Stimulated activated naive CD8-positive, alpha-beta T cell treated with anti-CD3 and anti-CD28 coated beads, Interleukin-15, Interleukin-2, amounts not matched to agents 100 U/mL and 50 U/mL, for 24 hours (primary cell): ENCODE measurements around the gene FAAP20.
"Not testable (repeated sequence)": the region's sequence is repeated elsewhere in the genome, so short reads cannot be mapped to it uniquely, and the experiment has no call there.

Experiments used
- ATAC-seq: fragments of 150-1000 bp; cut with Tn5 transposase; one replicate; pipeline ENCODE4 v1.10.0; 2021
- DNase-seq: peaks from one replicate; pipeline ENCODE4 v3.0.0; 2021

FAAP20 gene

DNA sequence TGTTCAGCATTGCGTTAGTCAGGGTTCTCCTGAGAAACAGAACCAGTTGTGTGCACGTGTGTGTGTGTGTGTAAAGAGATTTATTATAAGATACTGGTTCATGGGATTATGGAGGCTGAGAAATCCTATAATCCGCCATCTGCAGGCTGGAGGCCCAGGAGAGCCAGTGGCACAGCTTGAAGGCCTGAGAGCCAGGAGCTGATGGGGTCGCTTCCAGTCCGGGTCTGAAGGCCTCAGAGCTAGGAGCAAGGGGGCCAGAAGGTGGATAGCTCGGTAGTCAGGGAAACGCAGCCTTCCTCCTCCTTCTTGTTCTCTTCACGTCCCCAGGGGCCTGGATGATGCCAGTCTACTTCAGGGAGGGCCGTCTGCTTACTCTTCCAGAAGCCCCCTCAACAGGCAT is 37.7 kb downstream of the FAAP20 start:
- ATAC-seq = no peak
- DNase-seq = no peak

DNA sequence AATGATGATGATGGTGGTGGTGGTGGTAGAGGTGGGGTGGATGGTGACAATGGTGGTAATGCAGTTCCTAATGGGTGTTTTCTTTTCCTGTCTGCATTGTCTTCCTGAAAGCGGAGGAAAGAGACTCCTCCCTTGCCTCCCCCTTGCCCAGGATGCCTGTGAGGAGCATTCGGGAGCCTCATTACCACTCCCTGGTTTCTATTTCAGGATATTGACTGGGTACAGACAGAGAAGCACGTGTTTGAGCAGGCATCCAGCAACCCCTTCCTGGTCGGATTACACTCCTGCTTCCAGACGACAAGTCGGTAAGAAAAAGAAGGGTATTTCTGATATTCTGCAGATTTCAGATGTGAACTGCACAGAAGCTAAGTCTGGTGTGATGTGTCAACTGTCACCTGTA is 38.8 kb downstream of the FAAP20 start:
- DNase-seq = no peak
- ATAC-seq = no peak

DNA sequence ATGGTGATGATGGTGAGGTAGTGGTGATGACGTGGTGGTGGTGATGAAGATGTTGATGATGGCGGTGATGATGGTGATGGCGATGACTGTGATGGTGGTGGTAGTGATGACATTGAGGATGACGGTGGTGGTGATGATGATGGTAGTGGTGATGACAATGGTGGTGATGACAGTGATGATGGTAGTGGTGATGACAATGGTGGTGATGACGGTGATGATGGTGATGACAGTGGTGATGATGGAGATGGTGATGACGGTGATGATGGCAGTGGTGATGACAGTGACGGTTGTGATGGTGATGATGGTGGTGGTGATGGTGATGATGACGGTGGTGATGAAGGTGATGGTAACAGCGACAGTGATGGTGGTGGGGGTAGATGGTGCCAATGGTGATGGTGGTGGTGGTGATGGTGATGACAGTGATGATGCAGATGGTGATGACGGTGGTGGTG is 39.4 kb downstream of the FAAP20 start:
- DNase-seq (no peak), ATAC-seq (no peak)

DNA sequence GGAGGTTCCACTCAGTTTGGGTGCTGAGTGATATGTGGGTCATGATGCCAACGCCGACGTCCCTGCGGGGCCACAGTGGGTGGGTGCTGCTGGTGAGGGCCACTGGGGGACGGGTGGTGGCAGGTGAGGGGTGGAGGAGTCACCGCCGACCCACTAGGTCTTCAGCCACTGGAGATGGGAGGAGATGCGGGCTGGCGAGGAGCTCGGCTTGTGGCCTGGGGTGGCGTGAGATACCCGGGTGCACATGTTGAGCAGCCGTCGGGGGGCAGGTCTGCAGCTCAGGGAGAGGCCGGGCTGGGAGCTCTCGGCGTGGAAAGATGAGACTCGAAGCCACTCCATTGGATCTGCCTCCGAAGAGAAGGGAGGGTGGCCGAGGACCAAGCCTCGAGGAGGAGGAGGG is 40.5 kb downstream of the FAAP20 start:
- ATAC-seq = no peak
- no peak for DNase-seq

DNA sequence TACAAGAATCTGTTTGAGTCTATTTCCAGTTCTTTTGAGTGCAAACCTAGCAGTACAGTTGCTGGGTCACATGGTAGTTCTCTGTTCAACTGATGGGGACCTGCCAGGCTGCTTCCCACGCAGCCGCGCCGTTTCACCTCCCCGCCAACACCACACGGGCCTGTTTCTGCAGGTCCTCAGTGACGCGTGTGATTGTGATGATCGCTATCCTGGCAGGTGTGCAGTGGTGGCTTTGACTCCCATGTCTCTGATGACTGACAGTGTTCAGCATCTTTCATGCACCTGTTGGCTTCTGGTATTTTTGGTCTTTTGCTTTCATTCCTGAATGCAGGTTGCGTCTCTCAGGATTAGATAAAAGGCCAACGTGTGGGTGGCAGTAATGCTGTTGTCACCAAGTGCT is 41.6 kb downstream of the FAAP20 start:
- ATAC-seq = peak; percentile 19
- DNase-seq = no peak

DNA sequence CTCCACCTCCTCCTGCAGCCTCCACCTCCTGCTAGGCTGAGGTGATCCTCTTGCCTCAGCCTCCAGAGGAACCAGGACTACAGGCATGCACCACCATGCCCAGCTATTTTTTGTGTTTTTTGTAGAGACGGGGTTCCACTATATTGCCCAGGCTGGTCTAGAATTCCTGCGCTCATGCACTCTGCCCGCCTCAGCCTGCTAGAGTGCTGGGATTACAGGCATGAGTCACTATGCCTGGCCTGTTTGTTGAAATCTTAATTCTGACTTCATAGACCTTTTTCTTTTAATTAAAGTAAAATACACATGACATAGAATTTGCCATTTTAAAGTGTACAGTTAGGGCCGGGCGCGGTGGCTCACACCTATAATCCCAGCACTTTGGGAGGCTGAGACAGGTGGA is 42.7 kb downstream of the FAAP20 start:
- DNase-seq (no peak), ATAC-seq (no peak)

DNA sequence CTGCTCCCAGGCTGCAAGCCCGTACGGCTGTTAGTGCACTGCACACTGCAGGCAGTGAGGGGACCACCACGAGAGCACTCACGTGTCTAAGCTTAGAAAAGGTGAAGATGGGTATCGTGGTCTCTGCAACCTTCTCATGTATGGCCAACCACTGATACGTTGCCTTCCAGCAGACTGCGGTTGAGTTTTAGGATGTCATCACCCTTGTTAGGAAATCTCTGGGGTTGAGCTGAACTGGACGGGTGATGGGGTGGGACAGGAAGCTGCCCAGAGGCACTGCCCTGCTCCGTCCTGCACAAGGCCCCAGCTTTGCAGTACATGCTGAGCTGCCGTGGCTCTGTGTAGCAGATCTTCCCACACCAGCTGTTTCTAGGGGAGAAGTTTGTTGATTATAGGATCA is 43.3 kb downstream of the FAAP20 start:
- DNase-seq (no peak), ATAC-seq (no peak)

DNA sequence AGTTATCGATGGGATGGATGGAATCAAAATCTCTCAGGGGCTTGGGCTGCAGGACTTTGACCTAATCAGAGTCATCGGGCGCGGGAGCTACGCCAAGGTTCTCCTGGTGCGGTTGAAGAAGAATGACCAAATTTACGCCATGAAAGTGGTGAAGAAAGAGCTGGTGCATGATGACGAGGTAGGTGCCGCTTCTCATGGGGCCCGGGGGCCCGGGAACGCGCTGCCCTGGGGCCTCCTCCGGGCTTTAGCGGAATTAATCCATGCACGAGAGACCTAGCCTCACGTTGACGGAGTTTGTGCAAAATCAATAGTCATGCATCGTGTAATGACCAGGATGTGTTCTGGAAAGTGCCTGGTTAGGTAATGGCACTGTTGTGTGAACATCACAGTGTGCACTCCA is 43.8 kb downstream of the FAAP20 start:
- no peak for ATAC-seq

DNA sequence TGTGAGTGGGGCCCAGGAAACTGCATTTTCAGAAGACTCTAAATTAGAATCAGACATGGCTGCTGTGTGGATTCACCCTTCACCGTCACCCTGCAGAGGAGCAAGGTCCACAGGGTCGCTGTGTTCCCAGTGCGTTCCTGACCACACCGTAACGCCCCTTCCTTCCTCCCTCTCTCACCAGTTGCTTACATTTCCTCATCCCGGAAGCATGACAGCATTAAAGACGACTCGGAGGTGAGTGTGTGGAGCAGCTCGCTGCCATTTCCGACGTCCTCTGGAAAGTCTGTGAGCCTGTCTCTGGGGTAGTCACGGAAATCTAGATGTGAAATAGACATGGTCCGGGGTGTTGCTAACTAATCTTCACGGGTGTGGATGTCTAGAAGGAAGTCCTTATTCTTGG is 45.9 kb downstream of the FAAP20 start:
- peak; percentile 38 for DNase-seq
- ATAC-seq = peak; percentile 68

More for the DNA sequence above, 43.8 kb downstream of the FAAP20 start:
- DNase-seq = no peak

DNA sequence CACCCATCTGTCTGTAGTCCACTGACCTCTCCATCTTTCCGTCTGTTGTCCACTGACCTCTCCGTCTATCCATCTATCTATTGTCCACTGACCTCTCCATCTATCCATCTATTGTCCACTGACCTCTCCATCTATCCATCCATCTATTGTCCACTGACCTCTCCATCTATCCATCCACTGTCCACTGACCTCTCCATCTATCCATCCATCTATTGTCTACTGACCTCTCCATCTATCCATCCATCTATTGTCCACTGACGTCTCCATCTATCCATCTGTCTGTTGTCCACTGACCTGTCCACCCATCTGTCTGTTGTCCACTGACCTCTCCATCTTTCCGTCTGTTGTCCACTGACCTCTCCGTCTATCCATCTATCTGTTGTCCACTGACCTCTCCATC is 46.7 kb downstream of the FAAP20 start:
- DNase-seq, ATAC-seq: not testable (repeated sequence)

DNA sequence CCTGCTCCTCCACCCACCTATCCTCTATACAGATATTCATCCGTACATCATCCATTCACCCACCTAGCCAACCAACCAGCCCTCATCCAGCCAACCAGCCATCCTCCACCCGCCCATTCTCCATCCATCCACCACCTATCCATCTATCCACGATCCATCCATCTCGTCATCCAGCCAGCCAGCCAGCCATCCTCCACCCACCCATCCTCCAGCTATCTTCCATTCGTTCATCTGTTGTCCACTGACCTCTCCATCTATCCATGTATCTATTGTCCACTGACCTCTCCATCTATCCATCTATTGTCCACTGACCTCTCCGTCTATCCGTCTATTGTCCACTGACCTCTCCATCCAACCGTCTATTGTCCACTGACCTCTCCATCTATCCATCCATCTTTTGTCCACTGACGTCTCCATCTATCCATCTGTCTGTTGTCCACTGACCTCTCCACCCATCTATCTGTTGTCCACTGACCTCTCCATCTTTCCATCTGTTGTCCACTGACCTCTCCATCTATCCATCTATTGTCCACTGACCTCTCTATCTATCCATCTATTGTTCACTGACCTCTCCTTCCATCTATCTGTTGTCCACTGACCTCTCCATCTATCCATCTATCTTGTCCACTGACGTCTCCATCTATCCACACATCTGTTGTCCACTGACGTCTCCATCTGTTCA is 47.6 kb downstream of the FAAP20 start:
- ATAC-seq (peak; percentile 19), DNase-seq (no peak)

DNA sequence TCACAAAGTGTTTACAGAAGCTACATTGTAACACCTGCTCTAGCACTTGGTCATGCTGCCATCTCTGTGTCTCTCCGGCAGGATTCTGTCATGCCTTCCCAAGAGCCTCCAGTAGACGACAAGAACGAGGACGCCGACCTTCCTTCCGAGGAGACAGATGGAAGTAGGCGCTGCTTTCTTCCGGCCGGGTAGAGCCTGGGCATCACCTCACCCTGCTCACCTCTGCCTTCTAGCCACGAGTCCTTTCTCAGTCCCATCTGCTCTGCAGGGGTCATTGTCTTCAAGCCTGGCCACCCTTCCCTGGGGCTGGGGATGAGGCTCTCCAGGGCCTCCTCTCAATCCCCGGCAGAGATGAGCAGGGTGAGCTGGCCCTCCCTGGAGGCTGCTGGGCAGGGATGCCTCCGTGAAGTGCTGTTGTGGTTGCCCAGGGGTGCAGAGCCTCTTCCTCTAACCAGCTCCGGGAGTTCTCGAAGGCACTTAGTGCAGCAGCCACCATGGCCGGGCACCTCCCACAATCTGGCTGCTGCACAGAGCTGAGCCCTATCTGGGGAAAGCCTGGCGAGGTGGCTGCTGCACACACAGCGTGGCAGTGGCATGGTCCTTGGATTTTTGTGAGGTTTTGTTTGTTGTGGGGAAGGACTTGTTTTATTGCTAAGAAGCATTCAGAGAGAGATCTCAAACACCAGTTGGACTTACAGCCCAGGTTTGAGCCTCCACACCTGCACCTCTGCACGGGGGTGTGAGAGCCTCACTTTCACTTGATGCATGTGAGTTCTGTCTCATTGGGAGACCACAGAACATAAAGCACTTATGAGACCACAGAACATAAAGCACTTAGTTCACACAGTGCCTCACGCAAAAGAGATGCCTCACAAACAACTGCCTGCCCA is 48.4 kb downstream of the FAAP20 start:
- peak; percentile 36 for ATAC-seq
- no peak for DNase-seq

DNA sequence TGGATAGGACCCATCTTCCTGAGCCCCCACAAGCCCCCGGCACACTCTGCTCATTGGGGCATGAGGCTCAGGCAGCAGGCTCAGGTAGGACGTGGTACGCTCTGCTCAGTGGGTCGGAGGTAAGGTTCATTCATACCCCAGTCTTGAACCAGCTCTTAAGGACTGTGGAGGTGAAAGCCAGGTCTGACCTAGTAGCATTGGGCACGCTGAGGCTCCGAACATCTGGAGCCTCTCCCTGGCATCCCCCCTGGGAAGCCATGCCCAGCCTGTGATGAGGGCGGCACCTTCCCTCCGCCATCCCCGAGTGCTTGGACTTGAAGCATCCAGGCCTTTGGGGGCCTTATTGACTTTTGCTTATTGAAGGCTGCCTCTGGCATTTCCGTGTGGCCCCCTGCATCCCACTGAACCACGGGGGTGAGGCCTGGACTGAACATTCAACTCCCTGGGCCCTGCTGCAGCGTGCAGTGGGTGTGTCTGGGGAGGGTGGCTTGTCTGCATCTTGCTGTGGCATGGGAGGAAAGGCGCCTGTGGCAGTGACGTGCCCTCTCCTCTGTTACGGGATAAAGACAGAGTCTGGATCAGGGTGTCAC is 50.0 kb downstream of the FAAP20 start:
- ATAC-seq (no peak), DNase-seq (no peak)

DNA sequence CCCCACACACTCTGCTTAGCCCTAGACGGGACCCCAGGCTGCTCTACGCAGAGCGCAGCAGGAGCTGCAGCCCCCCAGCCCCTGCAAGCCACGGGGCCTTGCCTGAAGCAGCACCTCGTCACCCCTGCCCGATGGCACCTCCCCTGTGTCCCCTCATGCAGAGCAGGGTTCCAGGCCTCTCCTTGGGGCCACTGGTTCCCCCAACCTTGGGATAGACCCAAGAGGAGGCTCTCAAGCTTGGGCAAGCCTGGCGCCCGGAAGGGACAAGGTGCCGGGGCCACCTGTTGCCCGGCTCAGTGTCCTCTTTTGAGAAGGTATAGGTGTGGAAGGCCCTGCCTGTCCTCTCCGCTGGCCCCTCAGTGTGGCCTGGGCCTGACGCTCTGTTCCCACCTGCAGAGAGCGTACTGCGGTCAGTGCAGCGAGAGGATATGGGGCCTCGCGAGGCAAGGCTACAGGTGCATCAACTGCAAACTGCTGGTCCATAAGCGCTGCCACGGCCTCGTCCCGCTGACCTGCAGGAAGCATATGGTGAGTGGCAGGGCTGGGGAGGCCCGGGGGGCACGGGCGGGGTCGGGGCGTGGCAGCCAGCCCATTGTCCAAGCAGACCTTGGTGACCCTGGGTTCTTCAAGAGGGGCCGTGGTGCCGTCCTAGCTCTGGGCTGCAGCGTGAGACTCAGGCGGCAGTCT is 50.6 kb downstream of the FAAP20 start:
- DNase-seq (no peak), ATAC-seq (no peak)

DNA sequence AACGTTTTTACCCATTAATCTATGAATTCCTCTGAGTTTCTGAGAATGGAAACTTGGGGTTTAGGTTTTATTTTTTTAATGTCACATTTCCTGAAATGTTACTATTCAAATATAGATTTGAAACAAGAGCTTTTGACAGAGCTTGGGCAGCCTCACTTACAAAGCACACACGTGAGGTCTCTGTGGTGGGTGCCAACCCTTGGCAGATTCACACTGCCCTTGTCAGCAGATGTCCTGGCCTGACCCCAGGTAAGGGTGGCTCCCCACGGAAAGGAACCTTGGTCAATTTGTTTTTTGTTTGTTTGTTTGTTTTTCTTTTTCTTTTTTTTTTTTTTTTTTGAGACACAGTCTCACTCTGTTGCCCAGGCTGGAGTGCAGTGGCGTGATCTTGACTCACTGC is 53.5 kb downstream of the FAAP20 start:
- ATAC-seq (no peak), DNase-seq (no peak)
